Adrenal gland (tissue), 5 donors: ENCODE measurements around the gene SBF2.

Experiments used
- CTCF ChIP-seq, 6 experiments: fragments of 450-650 bp in 4 of 6; fragments of 200-600 bp in 2 of 6; sonication (generic) in 1 of 6; IDR thresholded peaks; 1 replicate in 5 of 6; 2 replicates in 1 of 6; pipeline versions ENCODE4 v1.5.1 to v1.8.0; 2016 to 2021; ENCODE audit warnings: antibody characterized with exemption in 6 of 6, mild to moderate bottlenecking in 2 of 6, moderate library complexity in 1 of 6
- POLR2A ChIP-seq, 2 donors: fragments of 450-650 bp; IDR thresholded peaks; one replicate each; pipeline ENCODE4 v1.6.1; 2017; ENCODE audit warnings: antibody characterized with exemption in 2 of 2, mild to moderate bottlenecking in 2 of 2, moderate library complexity in 1 of 2
- donor health status: DM: no; HTN: no; CAD: no.

DNA sequence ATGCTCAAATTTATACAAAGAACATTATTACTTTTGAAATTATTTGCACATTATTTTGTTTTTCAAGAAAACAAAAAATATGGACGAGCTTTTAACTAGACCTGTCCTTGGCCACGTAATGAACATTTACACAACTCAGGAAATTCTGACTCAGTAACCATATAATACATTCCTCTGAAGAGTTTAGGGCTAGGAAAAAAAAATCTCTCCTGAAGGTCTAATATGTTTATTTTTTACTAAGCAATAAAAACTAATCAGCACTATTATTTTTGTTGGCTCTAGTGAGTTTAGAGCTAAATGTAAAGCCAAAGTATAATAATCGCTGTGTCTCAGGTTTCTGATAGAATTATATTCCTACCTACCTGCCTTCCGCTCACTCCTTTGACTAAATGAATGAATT is 442.7 kb downstream of the SBF2 start:
- TF ChIP-seq POLR2A (IDR thresholded peaks at IDR 0.05) (no peak), CTCF (IDR thresholded peaks at IDR 0.05) (no peak)
